ENCODE results near the gene RGS8.

RGS8 gene

DNA sequence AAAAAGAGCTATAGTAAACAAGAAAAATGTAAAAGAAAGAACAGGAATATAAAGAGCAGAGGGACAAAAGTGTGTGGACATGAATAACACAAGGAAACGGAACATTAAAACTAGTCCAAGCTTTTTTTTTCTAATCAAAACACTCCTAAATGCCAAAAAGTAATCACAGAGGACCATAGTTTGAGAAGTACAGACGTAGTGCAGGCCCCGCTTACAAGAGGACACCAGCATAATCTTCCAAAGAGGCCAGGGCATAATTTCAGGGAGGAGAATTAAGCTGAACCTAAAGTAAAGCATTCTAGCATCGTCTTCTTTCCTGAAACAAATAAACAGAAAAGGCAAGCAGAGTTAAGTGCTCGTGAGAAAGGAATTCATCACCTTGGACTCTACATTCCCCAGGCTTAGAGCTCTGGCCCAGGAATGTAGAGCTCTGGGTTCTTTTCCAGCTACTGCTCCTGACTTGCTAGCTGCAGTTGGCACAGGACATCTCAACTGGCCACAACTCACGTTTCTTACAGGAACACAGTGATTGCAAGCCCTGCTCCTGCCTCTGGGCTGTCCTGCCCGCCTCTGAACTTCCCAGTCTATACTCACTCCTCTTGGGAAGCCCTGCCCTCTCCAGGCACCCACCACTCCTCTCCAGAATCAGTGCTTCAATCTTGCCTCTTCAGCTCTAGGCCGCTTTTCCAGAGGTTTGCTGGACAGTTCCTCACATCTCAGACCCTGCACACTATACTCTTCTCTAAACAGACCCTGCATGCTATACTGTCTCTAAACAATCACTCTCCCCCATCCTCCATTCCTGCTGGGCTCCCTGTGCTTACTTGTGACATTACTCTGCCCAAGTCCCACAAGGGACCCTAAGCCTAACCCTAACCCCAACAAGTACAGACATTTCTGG lies 9.8 kb downstream of the RGS8 start:
- TF ChIP-seq, protein P1, sequence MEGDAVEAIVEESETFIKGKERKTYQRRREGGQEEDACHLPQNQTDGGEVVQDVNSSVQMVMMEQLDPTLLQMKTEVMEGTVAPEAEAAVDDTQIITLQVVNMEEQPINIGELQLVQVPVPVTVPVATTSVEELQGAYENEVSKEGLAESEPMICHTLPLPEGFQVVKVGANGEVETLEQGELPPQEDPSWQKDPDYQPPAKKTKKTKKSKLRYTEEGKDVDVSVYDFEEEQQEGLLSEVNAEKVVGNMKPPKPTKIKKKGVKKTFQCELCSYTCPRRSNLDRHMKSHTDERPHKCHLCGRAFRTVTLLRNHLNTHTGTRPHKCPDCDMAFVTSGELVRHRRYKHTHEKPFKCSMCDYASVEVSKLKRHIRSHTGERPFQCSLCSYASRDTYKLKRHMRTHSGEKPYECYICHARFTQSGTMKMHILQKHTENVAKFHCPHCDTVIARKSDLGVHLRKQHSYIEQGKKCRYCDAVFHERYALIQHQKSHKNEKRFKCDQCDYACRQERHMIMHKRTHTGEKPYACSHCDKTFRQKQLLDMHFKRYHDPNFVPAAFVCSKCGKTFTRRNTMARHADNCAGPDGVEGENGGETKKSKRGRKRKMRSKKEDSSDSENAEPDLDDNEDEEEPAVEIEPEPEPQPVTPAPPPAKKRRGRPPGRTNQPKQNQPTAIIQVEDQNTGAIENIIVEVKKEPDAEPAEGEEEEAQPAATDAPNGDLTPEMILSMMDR (IDR thresholded peaks at IDR 0.05; ENCODE audit: control insufficient read depth, insufficient read depth, low read depth, low read length, missing control alignments): no peak
- H3K4me3 ChIP-seq (ENCODE audit: control insufficient read depth, low read depth, low read length): no peak overlapping the region
- no peak for DNase-seq (ENCODE audit: low read depth)

DNA sequence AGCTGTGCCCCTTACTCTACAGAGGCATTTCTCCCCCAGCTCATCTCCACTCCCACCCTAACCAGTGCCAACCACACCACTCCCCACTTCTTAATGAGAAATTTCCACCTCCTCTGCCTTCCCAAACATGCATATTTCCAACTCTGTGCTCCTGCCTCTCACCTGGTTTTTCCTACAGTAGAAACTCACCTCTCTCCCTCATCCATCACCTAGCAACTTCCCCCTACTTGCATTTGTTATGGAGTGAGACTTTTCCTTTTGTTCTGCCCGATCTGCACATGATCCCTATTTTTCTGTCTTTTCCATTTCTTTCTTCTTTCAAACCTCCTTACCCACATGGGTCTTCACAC lies 11.9 kb downstream of the RGS8 start:
- DNase-seq (ENCODE audit: low read depth): no peak
- TF ChIP-seq, protein P1 (IDR thresholded peaks at IDR 0.05; ENCODE audit: control insufficient read depth, insufficient read depth, low read depth, low read length, missing control alignments): no peak
- no peak overlapping the region for H3K4me3 ChIP-seq (ENCODE audit: control insufficient read depth, low read depth, low read length)

DNA sequence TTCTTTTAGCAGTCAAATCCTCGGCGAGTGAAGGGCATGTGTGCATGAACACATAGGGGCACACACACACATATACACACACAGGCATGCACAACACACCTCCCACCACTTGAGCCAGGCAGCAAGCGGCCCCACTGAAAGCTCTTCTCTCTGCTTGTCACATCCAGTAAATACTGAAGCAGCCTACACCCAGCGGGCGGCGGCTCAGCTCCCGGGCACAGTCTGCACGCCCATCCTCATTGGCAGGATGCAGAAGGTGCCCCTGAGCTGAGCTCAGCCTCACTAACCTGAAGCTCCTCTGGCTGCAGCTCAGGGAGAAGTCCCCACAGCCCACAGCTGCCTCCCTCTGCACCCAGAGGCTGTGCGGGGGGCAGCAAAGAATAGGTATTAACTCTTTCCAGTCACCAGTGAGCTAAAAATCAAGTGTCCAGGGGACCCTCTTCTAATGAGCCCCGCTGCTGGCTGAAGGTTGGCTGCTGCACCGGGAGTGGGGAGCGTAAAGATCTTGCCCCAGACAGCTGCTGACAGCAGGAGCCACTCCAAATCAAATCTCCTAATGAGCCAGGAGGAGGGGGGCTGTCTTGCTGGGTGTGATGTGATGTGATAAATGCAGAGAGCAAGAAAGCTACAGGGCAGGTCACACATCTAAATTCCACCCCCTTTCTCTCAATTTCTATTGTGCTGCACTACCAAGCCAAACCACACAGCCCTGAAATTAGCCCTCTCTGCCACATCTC lies 12.5 kb downstream of the RGS8 start:
- no peak for DNase-seq (ENCODE audit: low read depth)
- H3K4me3 ChIP-seq (ENCODE audit: control insufficient read depth, low read depth, low read length): no peak overlapping the region
- TF ChIP-seq, protein P1 (IDR thresholded peaks at IDR 0.05; ENCODE audit: control insufficient read depth, insufficient read depth, low read depth, low read length, missing control alignments): no peak

DNA sequence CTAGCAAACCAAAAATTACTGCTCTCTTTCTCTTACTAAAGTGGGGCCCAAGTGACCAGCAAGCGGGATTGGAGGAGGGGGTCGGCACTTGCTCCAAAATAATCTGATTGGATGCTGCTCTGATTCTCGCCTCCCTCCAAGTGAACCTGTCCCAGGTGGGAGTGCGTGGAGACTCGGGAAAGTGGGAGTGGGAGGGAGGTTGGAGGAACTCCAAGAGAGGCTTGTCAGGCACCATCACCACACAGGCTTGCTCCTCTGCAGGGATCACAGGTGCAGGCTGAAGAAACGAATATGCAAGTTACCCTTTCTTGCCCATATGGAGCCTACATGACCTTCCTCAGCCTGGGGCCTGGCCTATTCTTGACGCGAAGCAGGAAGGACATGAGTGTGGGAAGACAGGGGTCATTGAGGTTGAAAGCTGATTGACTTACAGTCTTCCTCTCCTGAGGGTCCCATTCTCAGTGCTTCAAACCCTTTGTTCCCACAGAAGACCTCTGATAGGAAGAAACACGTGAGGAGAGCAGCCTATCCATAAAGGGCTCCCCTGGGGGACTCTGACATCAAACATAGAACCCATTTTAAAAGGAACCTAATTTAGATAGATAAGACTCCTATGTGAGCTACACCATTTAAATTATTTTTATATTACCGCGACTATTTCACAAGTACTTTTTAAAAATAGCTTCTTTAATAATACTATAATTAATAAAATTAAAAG lies 14.2 kb downstream of the RGS8 start:
- H3K4me3 ChIP-seq (ENCODE audit: control insufficient read depth, low read depth, low read length): no peak overlapping the region
- TF ChIP-seq, protein P1 (IDR thresholded peaks at IDR 0.05; ENCODE audit: control insufficient read depth, insufficient read depth, low read depth, low read length, missing control alignments): no peak
- no peak for DNase-seq (ENCODE audit: low read depth)

DNA sequence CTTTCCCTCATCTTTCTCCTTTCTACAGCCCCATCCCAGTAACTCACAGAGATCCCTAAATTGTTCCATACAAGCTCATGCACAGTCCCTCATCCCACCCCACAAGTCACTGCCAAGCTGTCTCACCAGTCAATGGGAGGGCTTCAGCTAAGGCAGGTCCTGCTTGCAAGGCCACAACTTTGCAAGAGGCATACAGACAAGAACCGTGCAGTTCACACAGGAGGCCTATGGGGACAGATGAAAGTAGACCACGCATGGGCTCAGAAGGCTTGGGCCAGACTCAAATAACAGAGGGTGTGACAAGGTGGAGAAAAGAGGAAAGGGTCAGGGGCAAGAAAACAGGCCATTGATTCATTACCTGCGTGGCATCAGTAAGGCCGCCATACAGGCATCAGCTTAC lies 15.1 kb downstream of the RGS8 start:
- DNase-seq (ENCODE audit: low read depth): no peak
- no peak overlapping the region for H3K4me3 ChIP-seq (ENCODE audit: control insufficient read depth, low read depth, low read length)
- TF ChIP-seq, protein P1 (IDR thresholded peaks at IDR 0.05; ENCODE audit: control insufficient read depth, insufficient read depth, low read depth, low read length, missing control alignments): no peak

DNA sequence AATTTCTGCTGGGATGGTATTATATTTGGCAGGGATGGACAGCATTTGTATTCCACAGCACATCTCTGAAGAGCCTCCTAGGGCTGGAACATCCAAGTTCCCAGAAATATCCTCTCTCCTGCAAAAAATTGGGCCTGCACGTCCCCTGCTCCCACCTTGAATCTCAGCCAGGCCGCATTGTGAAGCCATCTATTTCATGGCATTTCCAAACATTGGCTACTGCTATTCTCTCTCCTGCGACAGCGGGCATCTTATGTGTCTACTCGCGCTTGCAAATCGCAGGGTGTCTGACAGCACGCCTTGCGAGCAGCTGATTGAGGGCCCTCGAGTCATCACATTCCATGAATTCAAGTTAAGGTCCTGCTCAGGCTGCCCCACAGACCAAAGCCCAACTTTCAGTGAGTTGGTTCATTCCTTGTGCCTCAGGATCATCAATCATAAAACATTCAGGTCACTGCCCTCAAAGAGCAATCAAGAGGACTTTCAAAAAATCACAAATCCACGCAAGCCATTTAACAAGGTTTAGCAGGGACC lies 15.8 kb downstream of the RGS8 start:
- no peak overlapping the region for H3K4me3 ChIP-seq (ENCODE audit: control insufficient read depth, low read depth, low read length)
- no peak for DNase-seq (ENCODE audit: low read depth)
- TF ChIP-seq, protein P1 (IDR thresholded peaks at IDR 0.05; ENCODE audit: control insufficient read depth, insufficient read depth, low read depth, low read length, missing control alignments): no peak

All from AG09309 (cell line).